MM.1S (cell line): ENCODE data around the gene JPH3.

Experiments
- DNase-seq: peaks from one replicate; pipeline ENCODE4 v3.0.0-alpha.2; 2015
- H2AFZ ChIP-seq: fragments of 300-600 bp; sonication (generic); 2 replicates; pipeline ENCODE4 v1.6.0; 2016; ENCODE audit warnings: antibody characterized with exemption, low read length
- H3F3A ChIP-seq: fragments of 300-600 bp; sonication (generic); 2 replicates; pipeline ENCODE4 v1.6.1; 2016; ENCODE audit warnings: mild to moderate bottlenecking, antibody characterized with exemption, low read length, moderate library complexity, mixed read lengths; ENCODE audit not compliant: insufficient read depth
- H3K27ac ChIP-seq: fragments of 300-600 bp; sonication (generic); 2 replicates; pipeline ENCODE4 v1.5.1; 2016; ENCODE audit warnings: mild to moderate bottlenecking, low read length
- H3K27me3 ChIP-seq: fragments of 300-600 bp; sonication (generic); replicated peaks from 2 replicates; pipeline ENCODE4 v1.6.0; 2016; ENCODE audit warnings: low read length; ENCODE audit not compliant: insufficient read depth
- H3K36me3 ChIP-seq: fragments of 300-600 bp; sonication (generic); replicated peaks from 2 replicates; pipeline ENCODE4 v1.6.1; 2016; ENCODE audit warnings: mild to moderate bottlenecking, low read length, mixed read lengths; ENCODE audit not compliant: insufficient read depth
- H3K4me1 ChIP-seq: fragments of 300-600 bp; sonication (generic); 2 replicates; pipeline ENCODE4 v1.6.1; 2016; ENCODE audit warnings: low read length, mixed read lengths
- H3K4me2 ChIP-seq: fragments of 300-600 bp; sonication (generic); 2 replicates; pipeline ENCODE4 v1.6.0; 2016; ENCODE audit warnings: low read depth, low read length
- H3K4me3 ChIP-seq: fragments of 300-600 bp; sonication (generic); 2 replicates; pipeline ENCODE4 v1.5.1; 2016; ENCODE audit warnings: low read length, mixed read lengths
- H3K79me2 ChIP-seq: fragments of 300-600 bp; sonication (generic); 2 replicates; pipeline ENCODE4 v1.6.1; 2016; ENCODE audit warnings: mixed run types, low read length, mixed read lengths
- H3K9ac ChIP-seq: fragments of 300-600 bp; sonication (generic); 2 replicates; pipeline ENCODE4 v1.6.1; 2016; ENCODE audit warnings: low read length, mixed read lengths
- H3K9me2 ChIP-seq: fragments of 300-600 bp; sonication (generic); replicated peaks from 2 replicates; pipeline ENCODE4 v1.6.1; 2016; ENCODE audit warnings: mild to moderate bottlenecking, low read length, mixed read lengths; ENCODE audit not compliant: insufficient read depth
- H3K9me3 ChIP-seq: fragments of 300-600 bp; sonication (generic); replicated peaks from 2 replicates; pipeline ENCODE4 v1.6.1; 2016; ENCODE audit warnings: mild to moderate bottlenecking, low read length, mixed read lengths; ENCODE audit not compliant: insufficient read depth
- H4K20me1 ChIP-seq: fragments of 300-600 bp; sonication (generic); 2 replicates; pipeline ENCODE4 v1.6.1; 2016; ENCODE audit warnings: mild to moderate bottlenecking, low read length, moderate library complexity, mixed read lengths; ENCODE audit not compliant: insufficient read depth
- EZH2 ChIP-seq: fragments of 300-600 bp; sonication (generic); optimal IDR thresholded peaks from 2 replicates; pipeline ENCODE3; 2017; ENCODE audit warnings: low read depth, mild to moderate bottlenecking, antibody characterized with exemption, low read length, mixed read lengths
- EZH2phosphoT487 ChIP-seq: fragments of 300-600 bp; sonication (generic); IDR thresholded peaks from 2 replicates; pipeline ENCODE4 v1.6.1; 2018; ENCODE audit warnings: antibody characterized with exemption, low read length
- TF ChIP-seq, protein P1 (sequence below): fragments of 300-600 bp; sonication (generic); IDR thresholded peaks from 2 replicates; pipeline ENCODE4 v1.5.1; 2016; ENCODE audit warnings: antibody characterized with exemption, low read length, mixed read lengths

Gene JPH3

DNA sequence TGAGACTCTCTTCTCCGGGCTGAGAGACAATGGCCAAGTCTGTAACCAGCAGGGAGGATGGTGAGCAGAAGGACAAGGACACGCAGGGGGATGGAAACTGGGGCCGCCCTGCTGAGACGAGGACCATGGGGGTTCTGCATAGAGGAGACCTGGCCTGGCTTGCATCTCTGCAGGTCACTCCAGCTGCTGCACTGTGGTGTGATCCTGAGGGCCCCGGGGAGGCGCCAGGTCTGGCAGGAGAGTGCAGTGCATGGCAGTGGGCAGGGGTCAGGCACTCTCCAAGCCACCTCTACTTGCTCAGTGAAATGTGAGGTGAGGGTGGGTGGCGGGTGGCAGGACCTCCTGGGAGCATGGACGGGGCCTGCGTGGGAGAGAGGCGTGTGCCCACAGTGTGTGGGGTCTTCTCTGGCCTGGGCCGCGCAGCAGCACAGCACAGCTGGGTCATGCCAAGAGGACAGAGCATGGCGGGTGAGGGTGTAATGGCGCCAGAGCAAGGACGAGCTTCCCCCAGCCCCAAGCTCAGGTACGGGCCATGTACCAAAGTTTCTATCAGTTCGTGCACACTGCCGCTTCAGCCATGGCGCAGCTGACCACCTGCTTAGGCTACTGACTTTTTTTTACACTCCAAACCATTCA lies 120.4 kb downstream of the JPH3 start:
- TF ChIP-seq EZH2phosphoT487 (no peak), EZH2 (no peak)
- TF ChIP-seq, protein P1, sequence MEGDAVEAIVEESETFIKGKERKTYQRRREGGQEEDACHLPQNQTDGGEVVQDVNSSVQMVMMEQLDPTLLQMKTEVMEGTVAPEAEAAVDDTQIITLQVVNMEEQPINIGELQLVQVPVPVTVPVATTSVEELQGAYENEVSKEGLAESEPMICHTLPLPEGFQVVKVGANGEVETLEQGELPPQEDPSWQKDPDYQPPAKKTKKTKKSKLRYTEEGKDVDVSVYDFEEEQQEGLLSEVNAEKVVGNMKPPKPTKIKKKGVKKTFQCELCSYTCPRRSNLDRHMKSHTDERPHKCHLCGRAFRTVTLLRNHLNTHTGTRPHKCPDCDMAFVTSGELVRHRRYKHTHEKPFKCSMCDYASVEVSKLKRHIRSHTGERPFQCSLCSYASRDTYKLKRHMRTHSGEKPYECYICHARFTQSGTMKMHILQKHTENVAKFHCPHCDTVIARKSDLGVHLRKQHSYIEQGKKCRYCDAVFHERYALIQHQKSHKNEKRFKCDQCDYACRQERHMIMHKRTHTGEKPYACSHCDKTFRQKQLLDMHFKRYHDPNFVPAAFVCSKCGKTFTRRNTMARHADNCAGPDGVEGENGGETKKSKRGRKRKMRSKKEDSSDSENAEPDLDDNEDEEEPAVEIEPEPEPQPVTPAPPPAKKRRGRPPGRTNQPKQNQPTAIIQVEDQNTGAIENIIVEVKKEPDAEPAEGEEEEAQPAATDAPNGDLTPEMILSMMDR = no peak
- no peak overlapping the region for H3K4me2 ChIP-seq

GRCh38 chr16:87723226-87723623 lies 120.9 kb downstream of the JPH3 start:
- Histone ChIP-seq H3K4me3 (no peak overlapping the region), H4K20me1 (no peaks in the 10 kb centered on the region), H2AFZ (no peak overlapping the region), H3K79me2 (no peaks in the 10 kb centered on the region), H3K9me3 (no peaks in the 10 kb centered on the region), H3K4me2 (no peak overlapping the region), H3K27ac (no peak overlapping the region), H3K9ac (no peak overlapping the region), H3F3A (no peaks in the 10 kb centered on the region), H3K36me3 (no peaks in the 10 kb centered on the region), H3K9me2 (no peaks in the 10 kb centered on the region), H3K4me1 (no peaks in the 10 kb centered on the region), H3K27me3 (no peaks in the 10 kb centered on the region)
- TF ChIP-seq EZH2phosphoT487 = no peak
- no peak for TF ChIP-seq EZH2
- TF ChIP-seq, protein P1 = no peak
- no peak for DNase-seq

More for the DNA sequence above, 120.4 kb downstream of the JPH3 start:
- H4K20me1 ChIP-seq = no peaks in the 10 kb centered on the region
- no peak overlapping the region for H3K27ac ChIP-seq
- H3K79me2 ChIP-seq = no peaks in the 10 kb centered on the region
- H3K9ac ChIP-seq = no peak overlapping the region
- no peaks in the 10 kb centered on the region for H3K9me2 ChIP-seq
- no peaks in the 10 kb centered on the region for H3K27me3 ChIP-seq
- no peaks in the 10 kb centered on the region for H3K4me1 ChIP-seq
- no peaks in the 10 kb centered on the region for H3F3A ChIP-seq
- no peak overlapping the region for H3K4me3 ChIP-seq
- H2AFZ ChIP-seq = no peak overlapping the region
- H3K9me3 ChIP-seq = no peaks in the 10 kb centered on the region
- DNase-seq = no peak
- no peaks in the 10 kb centered on the region for H3K36me3 ChIP-seq

GRCh38 chr16:87724490-87725291 lies 122.4 kb downstream of the JPH3 start:
- H3K9me2 ChIP-seq = no peaks in the 10 kb centered on the region
- H3K4me2 ChIP-seq = no peak overlapping the region
- no peak overlapping the region for H3K27ac ChIP-seq
- no peaks in the 10 kb centered on the region for H3K9me3 ChIP-seq
- H3K4me3 ChIP-seq = no peak overlapping the region
- H3F3A ChIP-seq = no peaks in the 10 kb centered on the region
- no peak overlapping the region for H2AFZ ChIP-seq
- H3K9ac ChIP-seq = no peak overlapping the region
- H3K27me3 ChIP-seq = no peaks in the 10 kb centered on the region
- H3K4me1 ChIP-seq = no peaks in the 10 kb centered on the region
- no peak for DNase-seq
- H4K20me1 ChIP-seq = no peaks in the 10 kb centered on the region
- no peak for TF ChIP-seq EZH2phosphoT487
- TF ChIP-seq EZH2 = no peak
- TF ChIP-seq, protein P1 = no peak
- no peaks in the 10 kb centered on the region for H3K79me2 ChIP-seq
- no peaks in the 10 kb centered on the region for H3K36me3 ChIP-seq
